Measurements from ENCODE around the gene C16orf46. TPM values are rescaled to one million over a fixed set of nuclear protein-coding genes. Genes with fewer than 3 reads are reported as not detected.
A peak's percentile ranks its signal among the peaks of the same experiment; 100 is the strongest.
"Not testable (repeated sequence)": the region's sequence is repeated elsewhere in the genome, so short reads cannot be mapped to it uniquely, and the experiment has no call there.

The C16orf46 gene, protein sequence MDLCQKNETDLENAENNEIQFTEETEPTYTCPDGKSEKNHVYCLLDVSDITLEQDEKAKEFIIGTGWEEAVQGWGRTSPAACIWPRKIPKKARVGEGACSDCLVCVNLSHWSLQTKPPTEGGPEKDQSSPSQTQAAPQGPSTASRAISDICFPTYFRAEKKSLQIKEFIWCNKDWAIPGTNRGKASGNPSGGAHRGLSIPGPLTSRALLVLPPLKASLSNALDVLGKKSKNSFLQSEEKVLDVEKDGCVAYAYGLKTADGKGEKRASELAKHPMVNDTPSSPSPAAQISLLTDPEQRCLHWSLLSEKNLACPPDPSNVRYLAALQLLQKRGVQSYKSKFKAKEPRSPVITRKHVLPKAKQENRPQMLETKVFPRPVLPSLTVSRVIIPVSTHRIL
- total RNA-seq, result under 1 TPM; 0.36 to 0.39 TPM

DNA sequence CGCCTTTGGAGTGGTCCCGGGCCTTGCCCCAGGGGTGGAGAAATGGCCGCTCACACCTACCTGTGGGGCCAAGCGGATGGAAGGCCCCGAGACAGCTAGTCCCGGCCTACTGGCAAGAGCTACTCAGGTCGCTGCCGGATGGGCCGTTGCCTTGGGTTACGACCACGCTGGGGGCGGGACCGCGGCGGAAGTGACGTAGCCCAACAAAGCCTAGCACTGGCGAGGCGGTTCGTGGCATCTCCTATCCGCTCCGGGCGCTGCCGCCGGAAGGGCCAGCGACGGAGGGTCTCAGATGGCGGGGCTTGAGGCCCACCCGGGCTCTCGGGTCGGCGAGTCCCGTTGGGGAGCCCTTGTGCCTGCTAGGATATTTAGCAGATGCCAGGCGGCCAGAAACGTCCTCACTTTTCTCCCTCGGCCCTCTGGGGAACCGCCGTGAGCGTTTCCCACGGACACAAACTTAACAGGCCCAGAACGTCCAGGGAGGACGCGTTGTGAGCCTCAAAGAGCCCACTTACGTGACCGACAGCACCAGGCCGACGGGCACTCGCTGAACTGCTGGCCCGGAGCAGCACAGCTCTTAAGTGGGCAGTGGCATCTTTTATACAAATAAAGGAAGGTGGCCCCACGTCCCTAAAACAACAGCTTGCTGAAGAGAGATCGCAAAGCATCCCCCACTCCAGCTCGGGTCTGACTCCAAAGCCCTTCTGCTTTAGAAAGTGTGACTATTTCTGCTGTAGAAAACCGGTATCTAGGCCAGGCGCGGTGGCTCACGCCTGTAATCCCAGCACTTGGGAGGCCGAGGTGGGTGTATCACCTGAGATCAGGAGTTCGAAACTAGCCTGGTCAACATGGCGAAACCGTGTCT lies at the start of gene C16orf46:
Gene C16orf46, minus strand, starts transcription at position 163 of the 865 bp plus-strand sequence. CDS start 13,283 bp downstream, outside the sequence.
- peak; percentile 97 for DNase-seq
- no peak within 1 kb of the TSS for H3K27ac Mint-ChIP-seq
- peaks cover 2% of the 10 kb centered on the region for H3K4me1 Mint-ChIP-seq
- H3K9me3 Mint-ChIP-seq, result no peaks in the 10 kb centered on the region
- H3K27me3 Mint-ChIP-seq, result no peaks in the 10 kb centered on the region
- no peaks in the 10 kb centered on the region for H3K36me3 Mint-ChIP-seq
- H3K4me3 Mint-ChIP-seq, result peak within 1 kb of the TSS; percentile 2

DNA sequence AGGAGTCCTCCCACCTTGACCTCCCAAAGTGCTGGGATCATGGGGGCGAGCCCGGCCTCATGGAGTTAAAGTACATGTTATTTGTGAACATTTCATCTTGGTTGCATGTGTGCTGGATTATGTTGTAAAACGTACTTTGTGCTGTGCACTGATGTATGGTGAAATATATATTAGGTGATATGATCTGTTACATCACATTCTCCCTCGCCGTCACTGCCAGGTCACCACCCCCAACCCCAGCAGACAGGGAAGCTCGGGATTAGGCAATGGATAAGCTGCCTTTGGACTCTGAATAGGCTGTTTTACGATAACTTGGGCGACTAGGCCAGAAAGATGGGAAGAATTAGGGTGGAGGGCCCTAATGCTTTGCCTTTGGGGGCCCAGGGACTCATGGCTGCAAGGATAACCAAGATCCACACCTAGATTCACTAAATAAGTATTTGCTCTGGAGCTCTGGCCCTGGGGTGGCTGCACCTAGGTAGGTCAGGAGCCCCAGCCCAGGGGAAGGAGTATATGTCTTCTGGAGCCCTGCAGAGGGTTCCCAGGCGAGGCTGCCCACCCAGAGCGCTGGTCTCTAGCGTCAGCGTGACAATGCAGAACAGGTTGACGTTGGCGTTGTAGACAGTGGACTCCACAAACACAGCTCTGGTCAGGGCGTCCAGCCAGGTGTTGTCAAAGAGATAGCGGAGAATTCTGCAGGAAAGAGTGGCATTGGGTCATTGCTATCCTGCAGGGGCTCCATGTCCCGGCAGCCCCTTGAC lies 46.2 kb upstream of the C16orf46 start:
- H3K4me1 Mint-ChIP-seq, result no peaks in the 10 kb centered on the region
- no peaks in the 10 kb centered on the region for H3K36me3 Mint-ChIP-seq
- H3K27me3 Mint-ChIP-seq, result peaks cover 6% of the 10 kb centered on the region
- no peak overlapping the region for H3K4me3 Mint-ChIP-seq
- no peak for DNase-seq
- no peak overlapping the region for H3K27ac Mint-ChIP-seq
- no peaks in the 10 kb centered on the region for H3K9me3 Mint-ChIP-seq

DNA sequence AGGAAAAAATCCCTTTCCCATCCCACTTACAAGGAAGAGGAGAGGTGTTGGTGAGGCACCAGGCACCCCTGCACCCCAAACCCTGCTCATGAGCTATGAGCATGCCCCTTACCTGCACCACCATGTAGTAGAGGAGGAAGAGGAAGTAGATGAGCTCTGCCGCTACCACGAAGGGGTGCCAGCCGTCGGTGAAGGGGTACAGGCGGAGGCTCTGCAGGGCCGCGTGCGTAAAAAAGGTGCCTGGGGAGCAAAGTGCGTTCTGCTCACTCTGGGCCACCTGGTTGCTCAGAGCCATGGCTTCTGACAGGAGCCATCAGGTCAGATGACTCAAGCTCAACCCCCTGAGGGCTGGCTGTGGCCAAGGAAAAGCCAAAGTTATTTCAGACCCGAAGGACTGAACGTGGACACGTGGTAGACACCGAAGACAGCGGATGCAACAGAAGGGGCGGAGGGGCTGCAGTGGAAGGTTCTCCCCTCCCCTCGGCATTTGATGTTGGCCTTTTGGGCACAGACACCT lies 44.5 kb upstream of the C16orf46 start:
- Mint-ChIP-seq H3K36me3 (no peaks in the 10 kb centered on the region), H3K4me3 (no peak overlapping the region), H3K4me1 (no peaks in the 10 kb centered on the region), H3K9me3 (no peaks in the 10 kb centered on the region), H3K27me3 (peaks cover 6% of the 10 kb centered on the region), H3K27ac (no peak overlapping the region)
- DNase-seq, result no peak

DNA sequence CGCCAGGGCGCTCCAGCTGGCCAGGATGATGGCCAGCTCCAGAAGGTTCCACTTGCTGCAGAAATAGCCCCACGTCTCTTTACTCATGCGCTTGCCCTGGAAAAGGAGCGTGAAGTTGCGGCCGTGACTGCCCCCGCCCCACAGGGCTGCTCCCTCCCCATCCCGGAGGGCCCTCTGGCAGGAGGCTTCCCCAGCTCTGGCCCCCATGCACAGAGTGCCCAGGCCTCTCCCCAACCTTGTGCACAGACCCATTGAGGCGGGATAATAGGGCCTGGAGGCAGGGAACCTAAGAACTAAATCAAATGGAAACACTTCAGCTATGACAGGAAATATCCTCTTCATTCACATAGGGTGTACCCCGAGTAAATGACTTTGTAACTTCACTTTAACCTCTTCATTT lies 40.4 kb upstream of the C16orf46 start:
- Mint-ChIP-seq H3K9me3 (no peaks in the 10 kb centered on the region), H3K36me3 (no peaks in the 10 kb centered on the region), H3K27me3 (peaks cover 6% of the 10 kb centered on the region), H3K4me3 (no peak overlapping the region), H3K4me1 (no peaks in the 10 kb centered on the region), H3K27ac (no peak overlapping the region)
- DNase-seq, result no peak

DNA sequence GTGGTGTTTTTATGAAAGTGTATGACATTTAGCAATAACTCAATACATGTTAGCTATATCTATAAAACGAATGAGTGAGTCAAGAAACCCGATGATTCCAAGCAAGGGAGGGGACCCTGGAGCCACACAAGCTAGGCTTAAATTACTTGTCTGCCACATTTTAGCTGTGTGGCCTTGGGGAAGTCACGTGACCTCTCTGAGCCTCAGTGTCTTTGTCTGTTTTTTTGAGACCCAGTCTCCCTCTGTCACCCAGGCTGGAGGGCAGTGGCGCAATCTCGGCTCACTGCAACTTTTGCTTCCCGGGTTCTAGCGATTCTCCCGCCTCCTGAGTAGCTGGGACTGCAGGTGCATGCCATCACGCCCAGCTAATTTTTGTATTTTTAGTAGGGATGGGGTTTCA lies 39.2 kb upstream of the C16orf46 start:
- no peak overlapping the region for H3K4me3 Mint-ChIP-seq
- H3K4me1 Mint-ChIP-seq, result no peaks in the 10 kb centered on the region
- DNase-seq, result no peak
- H3K36me3 Mint-ChIP-seq, result no peaks in the 10 kb centered on the region
- H3K27me3 Mint-ChIP-seq, result peaks cover 10% of the 10 kb centered on the region
- no peaks in the 10 kb centered on the region for H3K9me3 Mint-ChIP-seq
- H3K27ac Mint-ChIP-seq, result no peak overlapping the region

DNA sequence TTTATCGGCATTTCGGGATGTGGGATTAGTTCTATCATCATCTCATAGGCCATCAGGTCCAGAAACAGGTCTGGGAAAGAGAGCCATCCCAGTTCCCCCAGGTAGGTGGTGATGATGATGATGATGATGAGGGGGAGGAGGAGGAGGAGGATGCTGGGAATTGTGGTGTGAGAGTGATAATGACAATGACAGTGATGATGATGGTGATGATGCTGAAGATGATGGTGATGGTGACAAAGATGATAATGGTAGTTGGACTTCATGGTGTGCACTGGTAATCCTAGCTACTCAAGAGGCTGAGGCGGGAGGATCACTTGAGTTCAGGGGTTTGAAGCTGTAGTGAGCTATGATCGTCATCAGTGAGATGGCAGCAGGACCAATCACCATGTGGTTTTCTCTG lies 35.4 kb upstream of the C16orf46 start:
- DNase-seq, result no peak
- Mint-ChIP-seq H3K27me3 (peaks cover 5% of the 10 kb centered on the region), H3K36me3 (no peaks in the 10 kb centered on the region), H3K4me3 (no peak overlapping the region), H3K27ac (no peak overlapping the region), H3K9me3 (no peaks in the 10 kb centered on the region), H3K4me1 (no peaks in the 10 kb centered on the region)

DNA sequence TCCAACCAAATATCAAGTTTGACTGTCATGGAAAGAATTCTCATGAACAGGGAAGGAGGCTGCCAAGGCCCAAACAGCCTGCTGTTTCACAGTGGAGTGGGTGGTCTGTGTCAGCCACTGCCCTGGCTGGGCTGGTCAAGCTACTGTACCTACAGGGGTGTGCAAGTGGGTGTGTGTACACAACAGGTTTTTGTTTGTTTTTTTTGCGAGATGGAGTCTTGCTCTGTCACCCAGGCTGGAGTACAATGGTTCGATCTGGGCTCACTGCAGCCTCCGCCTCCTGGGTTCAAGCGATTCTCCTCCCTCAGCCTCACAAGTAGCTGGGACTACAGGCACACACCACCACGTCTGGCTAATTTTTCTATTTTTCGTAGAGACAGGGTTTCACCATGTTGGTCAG lies 32.2 kb upstream of the C16orf46 start:
- not testable (repeated sequence) for H3K27me3 Mint-ChIP-seq, H3K4me1 Mint-ChIP-seq, H3K27ac Mint-ChIP-seq, H3K9me3 Mint-ChIP-seq, DNase-seq, H3K4me3 Mint-ChIP-seq, H3K36me3 Mint-ChIP-seq

DNA sequence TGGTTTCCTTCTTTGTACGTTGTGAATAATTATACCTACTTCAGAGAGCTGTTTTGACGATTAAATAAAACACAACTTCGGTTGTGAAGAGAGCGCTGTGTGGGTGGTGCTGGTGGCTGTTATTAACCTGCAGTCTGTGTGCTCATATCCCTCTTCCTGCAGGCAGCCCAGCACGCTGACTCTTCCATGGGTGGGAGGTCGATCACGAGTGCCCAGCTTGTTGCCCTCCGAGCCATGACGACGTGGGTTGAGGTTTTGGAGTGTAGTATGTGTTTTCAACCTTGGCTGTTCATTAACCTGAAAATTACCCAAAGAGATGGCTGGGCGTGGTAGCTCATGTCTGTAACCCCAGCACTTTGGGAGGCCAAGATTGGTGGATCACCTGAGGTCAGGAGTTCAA lies 30.5 kb upstream of the C16orf46 start:
- no peaks in the 10 kb centered on the region for H3K36me3 Mint-ChIP-seq
- no peak overlapping the region for H3K4me3 Mint-ChIP-seq
- H3K9me3 Mint-ChIP-seq, result no peaks in the 10 kb centered on the region
- H3K27ac Mint-ChIP-seq, result no peak overlapping the region
- peaks cover 5% of the 10 kb centered on the region for H3K27me3 Mint-ChIP-seq
- no peaks in the 10 kb centered on the region for H3K4me1 Mint-ChIP-seq
- no peak for DNase-seq

DNA sequence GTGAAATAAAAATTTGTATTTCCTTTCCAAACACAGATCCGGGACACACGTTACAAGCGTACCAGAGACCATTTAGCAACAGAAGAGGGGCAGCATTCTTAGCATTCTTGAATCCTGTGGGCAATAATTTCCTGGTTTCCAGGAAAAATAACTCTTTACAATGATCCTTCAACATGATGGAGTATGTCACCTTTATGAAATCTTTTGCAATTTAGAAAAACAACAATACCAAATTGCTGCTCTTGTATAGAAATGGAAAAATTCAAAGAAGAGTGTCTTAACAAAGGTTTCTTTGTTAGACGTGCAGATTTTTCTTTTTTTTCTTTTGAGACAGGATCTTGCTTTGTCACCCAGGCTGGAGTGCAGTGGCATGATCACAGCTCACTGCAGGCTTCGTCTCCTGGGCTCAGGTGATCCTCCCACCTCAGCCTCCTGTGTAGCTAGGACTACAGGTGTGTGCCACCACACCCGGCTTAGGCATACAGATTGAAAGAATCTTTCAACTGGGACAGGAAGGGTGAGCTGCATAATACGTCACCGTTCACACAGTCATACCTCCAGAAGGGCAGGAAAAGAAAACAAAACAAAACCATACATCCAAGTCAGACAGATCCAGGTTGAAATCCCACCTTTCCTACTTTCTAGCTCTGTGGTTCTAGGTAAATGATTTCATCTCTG lies 29.9 kb upstream of the C16orf46 start:
- Mint-ChIP-seq H3K27ac (no peak overlapping the region), H3K4me3 (no peak overlapping the region), H3K36me3 (no peaks in the 10 kb centered on the region), H3K27me3 (peaks cover 3% of the 10 kb centered on the region), H3K4me1 (no peaks in the 10 kb centered on the region), H3K9me3 (no peaks in the 10 kb centered on the region)
- no peak for DNase-seq

DNA sequence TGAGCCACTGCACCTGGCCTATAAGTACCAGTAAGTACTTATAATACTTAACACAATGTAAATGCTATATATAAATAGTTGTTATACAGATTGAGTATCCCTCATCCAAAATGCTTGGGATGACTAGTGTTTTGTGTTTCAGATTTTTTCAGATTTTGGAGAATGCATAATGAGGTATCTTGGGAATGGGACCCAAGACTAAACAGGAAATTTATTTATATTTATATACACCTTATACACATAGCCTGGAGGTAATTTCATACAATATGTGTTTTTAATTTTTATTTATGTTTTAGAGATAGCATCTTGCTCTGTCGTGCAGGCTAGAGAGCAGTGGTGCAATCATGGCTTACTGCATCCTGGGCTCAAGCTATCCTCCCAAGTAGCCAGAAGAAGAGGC lies 28.9 kb upstream of the C16orf46 start:
- no peak overlapping the region for H3K27ac Mint-ChIP-seq

DNA sequence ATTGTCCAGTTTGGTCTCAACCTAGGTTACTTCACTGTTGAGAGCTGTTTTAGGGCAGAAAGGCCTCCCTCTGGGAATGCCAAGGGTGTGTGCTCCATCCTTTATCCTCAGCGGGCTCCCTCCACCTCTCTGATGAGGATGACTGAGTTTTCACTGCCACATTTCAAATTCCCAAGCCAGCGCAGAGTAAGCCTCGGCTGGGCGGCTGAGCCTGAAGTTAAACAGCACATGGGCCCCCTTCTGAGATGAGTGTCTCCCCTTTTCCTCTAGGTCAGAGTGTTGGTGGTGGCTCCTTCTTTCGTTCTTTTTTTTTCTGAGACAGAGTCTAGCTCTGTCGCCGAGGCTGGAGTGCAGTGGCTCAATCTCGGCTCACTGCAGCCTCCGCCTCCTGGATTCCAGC lies 24.7 kb upstream of the C16orf46 start:
- DNase-seq, result no peak
- H3K27me3 Mint-ChIP-seq, result no peaks in the 10 kb centered on the region
- no peak overlapping the region for H3K27ac Mint-ChIP-seq
- no peaks in the 10 kb centered on the region for H3K4me1 Mint-ChIP-seq
- H3K9me3 Mint-ChIP-seq, result no peaks in the 10 kb centered on the region
- no peak overlapping the region for H3K4me3 Mint-ChIP-seq
- no peaks in the 10 kb centered on the region for H3K36me3 Mint-ChIP-seq

More for the DNA sequence above, 28.9 kb upstream of the C16orf46 start:
- no peaks in the 10 kb centered on the region for H3K9me3 Mint-ChIP-seq
- no peaks in the 10 kb centered on the region for H3K27me3 Mint-ChIP-seq
- H3K36me3 Mint-ChIP-seq, result no peaks in the 10 kb centered on the region
- H3K4me3 Mint-ChIP-seq, result no peak overlapping the region
- H3K4me1 Mint-ChIP-seq, result no peaks in the 10 kb centered on the region
- no peak for DNase-seq

DNA sequence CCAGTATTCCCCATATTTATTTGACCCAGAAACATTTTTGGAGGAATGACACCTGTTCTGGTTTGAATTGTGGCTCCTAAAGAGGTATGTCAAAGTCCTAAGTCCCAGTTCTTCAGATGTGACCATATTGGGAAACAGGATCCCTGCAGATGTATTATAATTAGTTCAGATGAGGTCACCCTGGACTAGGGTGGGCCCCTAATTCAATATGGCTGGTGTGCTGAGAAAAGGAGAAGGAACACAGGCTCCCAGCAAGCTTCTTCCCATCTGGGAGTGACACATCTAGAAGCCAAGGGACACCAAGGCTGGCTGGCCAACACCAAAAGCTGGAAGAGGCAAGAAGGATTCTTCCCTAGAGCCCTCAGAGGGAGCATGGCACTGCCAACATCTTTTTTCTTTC lies 22.9 kb upstream of the C16orf46 start:
- H3K27ac Mint-ChIP-seq, result no peak overlapping the region
- DNase-seq, result no peak
- no peak overlapping the region for H3K4me3 Mint-ChIP-seq
- H3K9me3 Mint-ChIP-seq, result no peaks in the 10 kb centered on the region
- no peaks in the 10 kb centered on the region for H3K27me3 Mint-ChIP-seq
- peaks cover 3% of the 10 kb centered on the region for H3K4me1 Mint-ChIP-seq
- no peaks in the 10 kb centered on the region for H3K36me3 Mint-ChIP-seq

DNA sequence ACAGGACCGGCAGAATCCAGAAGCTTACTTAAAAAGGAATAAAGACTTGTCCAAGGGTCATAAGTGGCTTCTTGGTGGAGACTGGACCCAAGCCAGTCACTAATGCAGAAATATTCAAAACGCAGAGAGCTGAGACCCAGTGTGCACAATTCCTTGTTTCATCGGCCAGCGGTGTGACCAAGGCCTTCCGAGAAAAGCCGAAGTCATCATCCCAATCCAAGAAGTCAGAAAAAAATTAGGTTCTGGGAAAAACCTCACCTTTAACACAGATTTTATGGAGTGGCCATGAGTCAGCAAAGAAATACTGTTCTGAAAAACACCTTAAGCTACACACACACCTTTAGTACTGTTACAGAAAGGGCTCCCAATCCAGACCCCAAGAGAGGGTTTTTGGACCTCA lies 20.2 kb upstream of the C16orf46 start:
- Mint-ChIP-seq H3K9me3 (no peaks in the 10 kb centered on the region), H3K27ac (no peak overlapping the region), H3K4me3 (no peak overlapping the region), H3K36me3 (no peaks in the 10 kb centered on the region), H3K27me3 (no peaks in the 10 kb centered on the region), H3K4me1 (peaks cover 8% of the 10 kb centered on the region)
- DNase-seq, result no peak

DNA sequence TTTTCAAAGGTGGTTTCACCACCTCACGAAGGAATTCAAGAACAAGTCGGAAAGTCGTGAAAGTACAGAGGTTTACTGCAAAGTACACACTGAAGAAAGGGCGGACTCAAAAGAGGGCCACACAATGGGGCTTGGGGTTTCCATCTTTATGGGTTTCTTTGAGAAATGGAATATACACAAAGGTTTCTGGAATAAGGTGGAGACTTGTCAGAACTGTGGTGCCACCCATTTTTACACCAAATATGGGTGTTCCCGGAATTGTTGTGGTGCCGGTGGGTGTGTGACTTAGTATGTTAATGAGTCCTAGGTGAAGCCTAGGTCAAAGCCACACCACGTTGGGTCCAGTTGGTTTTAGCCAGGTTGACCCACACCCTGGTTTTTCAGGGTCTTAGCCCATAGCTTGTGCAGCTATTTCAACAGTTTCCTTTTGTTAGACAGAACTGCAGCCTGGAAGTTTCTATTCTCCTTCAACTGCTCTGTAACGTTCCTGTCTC lies 19.7 kb upstream of the C16orf46 start:
- H3K36me3 Mint-ChIP-seq, result no peaks in the 10 kb centered on the region
- no peaks in the 10 kb centered on the region for H3K27me3 Mint-ChIP-seq
- H3K27ac Mint-ChIP-seq, result peak overlapping the region; percentile 75
- no peaks in the 10 kb centered on the region for H3K9me3 Mint-ChIP-seq
- peak overlapping the region; percentile 74 for H3K4me3 Mint-ChIP-seq
- DNase-seq, result no peak
- H3K4me1 Mint-ChIP-seq, result peaks cover 12% of the 10 kb centered on the region
